SU-DHL-6 (cell line): ENCODE data around the gene MR1.

Source experiments
- H2AFZ ChIP-seq: fragments of 200-600 bp; sonication (generic); 2 replicates; pipeline ENCODE4 v1.6.1; 2014; ENCODE audit warnings: low read depth, mild to moderate bottlenecking, moderate library complexity, mixed read lengths, antibody characterized with exemption, low read length; ENCODE audit not compliant: severe bottlenecking
- H3F3A ChIP-seq: fragments of 200-600 bp; shearing (Covaris generic); 2 replicates; pipeline ENCODE4 v1.6.0; 2016; ENCODE audit warnings: antibody characterized with exemption, mild to moderate bottlenecking; ENCODE audit not compliant: insufficient read depth
- H3K27ac ChIP-seq: fragments of 200-600 bp; sonication (generic); 2 replicates; pipeline ENCODE4 v1.5.1; 2016; ENCODE audit warnings: low read depth, mild to moderate bottlenecking, low read length, moderate library complexity, mixed read lengths
- H3K27me3 ChIP-seq: fragments of 200-600 bp; sonication (generic), shearing (Covaris generic); 2 replicates; pipeline ENCODE4 v1.6.0; 2014; ENCODE audit warnings: mild to moderate bottlenecking, low read length
- H3K36me3 ChIP-seq: fragments of 200-600 bp; sonication (generic); 2 replicates; pipeline ENCODE4 v1.6.1; 2014; ENCODE audit warnings: mild to moderate bottlenecking, low read length, mixed read lengths
- H3K4me2 ChIP-seq: fragments of 300-600, 200-600 bp; shearing (Covaris generic), sonication (generic); 2 replicates; pipeline ENCODE4 v1.6.0; 2014; ENCODE audit warnings: low read length, low read depth, mild to moderate bottlenecking; ENCODE audit not compliant: poor library complexity, severe bottlenecking
- H3K4me3 ChIP-seq: fragments of 200-600 bp; sonication (generic); 2 replicates; pipeline ENCODE4 v1.5.1; 2014; ENCODE audit warnings: antibody characterized with exemption, low read length, mild to moderate bottlenecking, mixed read lengths; ENCODE audit not compliant: insufficient read depth, poor library complexity, severe bottlenecking
- H3K79me2 ChIP-seq: fragments of 200-600 bp; sonication (generic); 2 replicates; pipeline ENCODE4 v1.6.1; 2014; ENCODE audit warnings: mild to moderate bottlenecking, low read length, moderate library complexity; ENCODE audit not compliant: insufficient read depth
- H3K9ac ChIP-seq: fragments of 200-600 bp; sonication (generic); 2 replicates; pipeline ENCODE4 v1.7.0; 2014; ENCODE audit warnings: mild to moderate bottlenecking, low read length
- H3K9me2 ChIP-seq: fragments of 200-600 bp; sonication (generic); replicated peaks from 2 replicates; pipeline ENCODE4 v1.6.1; 2014; ENCODE audit warnings: low read length; ENCODE audit not compliant: insufficient read depth
- H3K9me3 ChIP-seq: fragments of 200-600 bp; sonication (generic); 2 replicates; pipeline ENCODE4 v1.6.1; 2014; ENCODE audit warnings: low read length, mixed read lengths; ENCODE audit not compliant: insufficient read depth
- H4K20me1 ChIP-seq: fragments of 200-600 bp; sonication (generic); 2 replicates; pipeline ENCODE4 v1.6.1; 2014; ENCODE audit warnings: low read depth, mild to moderate bottlenecking, antibody characterized with exemption, low read length, moderate library complexity, mixed read lengths
- CTCF ChIP-seq: fragments of 200-600 bp; sonication (generic); IDR thresholded peaks from one replicate; pipeline ENCODE4 v1.5.1; 2017; ENCODE audit warnings: antibody characterized with exemption, mild to moderate bottlenecking, low read length, moderate library complexity; ENCODE audit not compliant: insufficient read depth, poor library complexity, severe bottlenecking
- EZH2phosphoT487 ChIP-seq: fragments of 200-600 bp; sonication (generic), shearing (Covaris generic); conservative IDR thresholded peaks from 2 replicates; pipeline ENCODE4 v1.6.1; 2018; ENCODE audit warnings: mild to moderate bottlenecking, antibody characterized with exemption, low read length, moderate library complexity, mixed read lengths

Gene MR1

GRCh38 chr1:181086926-181087325 lies 53.1 kb downstream of the MR1 start:
- Histone ChIP-seq H3K4me2 (no peak overlapping the region), H3K4me3 (no peak overlapping the region), H3K79me2 (peaks cover 15% of the 10 kb centered on the region), H4K20me1 (peaks cover 9% of the 10 kb centered on the region; the same call in 1 of the 2 replicates), H3F3A (peaks cover 16% of the 10 kb centered on the region), H3K9ac (no peak overlapping the region), H3K36me3 (0 out of 2 replicates have a peak, but pooled peaks cover 8% of the 10 kb centered on the region), H3K9me3 (no peaks in the 10 kb centered on the region), H3K27ac (no peak overlapping the region), H3K27me3 (no peaks in the 10 kb centered on the region), H3K9me2 (no peaks in the 10 kb centered on the region), H2AFZ (no peak overlapping the region)
- TF ChIP-seq CTCF (no peak), EZH2phosphoT487 (no peak)

DNA sequence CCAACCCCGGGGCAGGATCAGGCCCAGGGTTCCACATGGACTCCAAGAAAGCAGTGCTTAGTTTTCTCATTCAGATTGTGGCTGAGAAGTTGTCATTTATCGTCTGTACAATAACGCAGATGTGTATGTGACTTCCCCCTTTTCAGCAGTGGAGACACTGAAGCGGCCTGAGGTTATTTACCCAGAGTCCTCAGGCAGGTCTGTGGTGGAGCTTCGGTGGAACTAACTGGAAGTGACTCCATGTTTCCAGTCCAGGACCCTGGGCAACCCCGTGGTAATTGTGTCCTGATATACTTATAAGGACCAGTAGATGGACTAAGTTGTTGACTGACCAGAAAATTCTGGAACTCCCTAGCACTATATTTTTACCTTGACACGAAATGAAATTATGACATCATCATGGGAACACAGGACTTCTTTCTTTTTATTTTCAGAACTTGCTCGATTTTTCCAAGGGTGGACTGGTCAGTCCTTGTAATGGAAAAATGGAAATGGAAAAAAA lies 53.7 kb downstream of the MR1 start:
- Histone ChIP-seq H3K36me3 (0 out of 2 replicates have a peak, but pooled peaks cover 10% of the 10 kb centered on the region), H3K4me3 (peak overlapping the region; percentile 39), H3K4me2 (peak overlapping the region; percentile 55), H3F3A (peaks cover 16% of the 10 kb centered on the region), H3K9ac (no peak overlapping the region), H3K9me2 (no peaks in the 10 kb centered on the region), H3K27ac (no peak overlapping the region), H2AFZ (no peak overlapping the region), H3K79me2 (peaks cover 15% of the 10 kb centered on the region), H3K27me3 (no peaks in the 10 kb centered on the region), H3K9me3 (no peaks in the 10 kb centered on the region), H4K20me1 (peaks cover 9% of the 10 kb centered on the region; the same call in 1 of the 2 replicates)
- TF ChIP-seq CTCF: no peak
- no peak for TF ChIP-seq EZH2phosphoT487

DNA sequence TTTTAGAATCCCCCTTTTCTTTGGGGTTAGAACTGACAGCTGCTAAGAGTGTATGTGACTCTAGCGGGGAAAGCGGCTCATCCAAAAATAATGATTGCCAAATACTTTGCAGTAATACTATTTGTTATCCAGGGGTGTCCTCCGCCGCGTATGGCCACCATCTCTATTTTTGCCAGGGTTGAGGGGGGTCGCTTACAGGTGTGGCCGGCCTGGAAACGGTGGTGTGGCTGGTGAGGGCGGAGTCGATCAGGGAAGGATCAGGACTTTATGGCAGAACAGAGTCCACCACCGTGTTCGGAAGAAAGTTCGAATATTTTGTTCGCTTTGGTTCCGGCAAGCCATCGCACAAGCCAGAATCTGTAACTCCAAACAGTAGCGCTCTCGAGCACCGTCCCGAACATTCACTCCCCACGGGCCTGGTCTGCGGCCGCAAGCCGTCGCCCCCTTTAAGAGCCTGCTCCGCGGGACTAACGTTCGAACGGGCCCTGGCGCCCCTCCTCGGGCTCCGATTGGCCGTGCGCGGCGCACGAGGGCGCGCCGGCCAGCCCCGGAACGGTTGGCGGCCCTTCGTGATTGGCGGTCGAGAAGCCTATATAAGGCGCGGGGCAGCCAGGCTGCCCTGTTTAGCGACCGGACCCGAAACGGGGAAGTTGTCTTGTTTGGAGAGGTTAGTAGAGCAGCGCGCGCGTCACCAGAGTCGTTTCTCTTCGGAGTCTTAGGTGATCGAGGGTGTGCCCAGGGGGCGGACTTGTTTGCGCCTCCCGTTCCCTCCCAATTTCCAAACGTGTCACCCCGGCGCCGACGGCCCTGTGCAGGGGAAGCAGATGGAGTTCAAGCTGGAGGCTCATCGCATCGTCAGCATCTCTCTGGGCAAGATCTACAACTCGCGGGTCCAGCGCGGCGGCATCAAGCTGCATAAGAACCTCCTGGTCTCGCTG lies 54.6 kb downstream of the MR1 start, which contains the start of gene IER5:
IER5 (plus strand) TSS at position 622 of the 938 bp plus-strand sequence; CDS start at position 825, 203 bp downstream.
- Histone ChIP-seq H3K4me2 (peak within 1 kb of the TSS; percentile 89), H4K20me1 (peaks cover 9% of the 10 kb centered on the region; the same call in 1 of the 2 replicates), H3K27ac (peak within 1 kb of the TSS; percentile 73), H3K9me2 (no peaks in the 10 kb centered on the region), H3K4me3 (peak within 1 kb of the TSS; percentile 66), H3K36me3 (0 out of 2 replicates have a peak, but pooled peaks cover 10% of the 10 kb centered on the region), H3K9me3 (no peaks in the 10 kb centered on the region), H3F3A (peaks cover 16% of the 10 kb centered on the region), H3K79me2 (peaks cover 15% of the 10 kb centered on the region), H3K9ac (peak within 1 kb of the TSS; percentile 74), H3K27me3 (no peaks in the 10 kb centered on the region), H2AFZ (peak within 1 kb of the TSS; percentile 67)
- no peak for TF ChIP-seq CTCF
- TF ChIP-seq EZH2phosphoT487: no peak
